ENCODE results near the gene ZNF691. TPM values are rescaled to one million over a fixed set of nuclear protein-coding genes. Genes with fewer than 3 reads are reported as not detected.

ZNF691 gene
- total RNA-seq, 4 donors from 2014 or later: 2.0 to 9.2 (median 5.5) TPM

DNA sequence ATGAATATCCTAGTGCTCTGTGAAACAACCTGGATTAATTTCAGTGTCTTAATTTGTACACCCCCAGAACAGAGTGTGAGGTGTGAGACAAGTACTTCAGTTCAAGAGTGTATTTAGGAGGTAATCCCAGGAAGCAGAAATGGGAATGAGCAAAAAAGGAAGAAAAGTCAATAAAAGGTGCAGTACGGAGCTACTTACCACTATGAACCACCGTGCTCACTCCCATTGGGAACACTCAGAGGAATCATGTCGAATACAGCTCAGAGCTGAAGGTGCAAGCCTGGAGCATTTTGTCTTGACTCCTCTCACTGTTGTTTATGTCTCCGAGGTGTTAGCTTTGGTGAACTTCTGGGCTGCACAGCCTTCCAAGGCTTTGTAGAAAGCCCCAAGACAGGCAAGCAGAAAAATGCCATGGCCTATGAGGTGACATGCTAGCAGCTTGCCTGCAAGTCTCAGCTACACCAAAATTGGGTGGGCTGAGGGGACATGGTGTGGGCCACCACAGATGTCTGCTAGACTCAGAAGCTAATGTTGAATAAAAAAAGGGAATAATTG, 21.9 kb upstream of the ZNF691 start:
- TF ChIP-seq, protein P1, sequence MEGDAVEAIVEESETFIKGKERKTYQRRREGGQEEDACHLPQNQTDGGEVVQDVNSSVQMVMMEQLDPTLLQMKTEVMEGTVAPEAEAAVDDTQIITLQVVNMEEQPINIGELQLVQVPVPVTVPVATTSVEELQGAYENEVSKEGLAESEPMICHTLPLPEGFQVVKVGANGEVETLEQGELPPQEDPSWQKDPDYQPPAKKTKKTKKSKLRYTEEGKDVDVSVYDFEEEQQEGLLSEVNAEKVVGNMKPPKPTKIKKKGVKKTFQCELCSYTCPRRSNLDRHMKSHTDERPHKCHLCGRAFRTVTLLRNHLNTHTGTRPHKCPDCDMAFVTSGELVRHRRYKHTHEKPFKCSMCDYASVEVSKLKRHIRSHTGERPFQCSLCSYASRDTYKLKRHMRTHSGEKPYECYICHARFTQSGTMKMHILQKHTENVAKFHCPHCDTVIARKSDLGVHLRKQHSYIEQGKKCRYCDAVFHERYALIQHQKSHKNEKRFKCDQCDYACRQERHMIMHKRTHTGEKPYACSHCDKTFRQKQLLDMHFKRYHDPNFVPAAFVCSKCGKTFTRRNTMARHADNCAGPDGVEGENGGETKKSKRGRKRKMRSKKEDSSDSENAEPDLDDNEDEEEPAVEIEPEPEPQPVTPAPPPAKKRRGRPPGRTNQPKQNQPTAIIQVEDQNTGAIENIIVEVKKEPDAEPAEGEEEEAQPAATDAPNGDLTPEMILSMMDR (IDR thresholded peaks at IDR 0.05): no peak
- no peak for TF ChIP-seq POLR2A (IDR thresholded peaks at IDR 0.05)
- Histone ChIP-seq H3K27me3 (no peaks in the 10 kb centered on the region), H3K36me3 (peaks cover 0 to 20% (median 0%) of the 10 kb centered on the region in 3 donors), H3K4me3 (no peak overlapping the region), H3K4me1 (peaks cover 0 to 16% (median 0%) of the 10 kb centered on the region in 3 donors), H3K9me3 (no peaks in the 10 kb centered on the region), H3K27ac (no peak overlapping the region)
- DNase-seq: no peak
- intact Hi-C loops (cut with DNase I): no loop called here
- 92 to 93% methylated on average over 4 of the region's 4 CpGs for WGBS, 2 donors

DNA sequence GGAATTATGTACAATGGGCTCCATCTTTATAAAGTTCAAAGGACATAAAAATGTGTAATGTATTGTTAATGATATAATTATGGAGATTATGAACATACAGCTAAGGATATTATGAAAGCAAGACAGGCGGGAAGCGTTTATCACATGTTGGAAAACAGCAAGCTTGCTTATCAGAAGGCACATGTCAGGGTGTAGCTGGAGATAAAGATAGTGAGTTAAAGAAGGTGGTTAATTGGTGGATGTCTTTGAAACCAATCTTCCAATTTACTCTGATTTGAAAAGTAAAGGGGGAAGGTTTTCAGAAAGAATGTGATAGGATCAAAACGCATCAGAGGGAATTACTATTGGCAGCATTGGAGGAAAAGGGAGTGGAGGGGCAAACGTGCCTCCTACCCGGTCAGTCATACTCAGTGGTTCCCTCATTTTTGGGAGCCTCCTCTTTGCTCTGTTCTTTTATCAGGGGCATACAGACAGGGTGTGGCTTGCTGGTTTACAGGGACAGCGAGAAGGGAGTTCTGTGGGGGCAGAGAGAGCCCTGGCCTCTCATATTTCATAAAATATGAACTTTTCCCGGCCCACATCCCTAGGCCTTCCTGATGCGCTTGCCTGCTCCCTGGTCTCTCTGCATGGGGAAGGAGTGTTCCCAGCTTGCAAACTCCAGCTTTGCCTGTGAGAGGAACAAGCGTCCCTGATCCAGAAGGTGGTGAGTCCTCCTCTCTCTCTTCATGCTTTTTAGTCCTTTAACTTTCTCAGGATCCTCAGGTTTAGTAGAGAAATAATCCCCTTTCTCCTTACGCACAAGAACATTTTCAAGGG, 21.2 kb upstream of the ZNF691 start:
- DNase-seq: no peak
- Histone ChIP-seq H3K27ac (no peak overlapping the region), H3K4me3 (no peak overlapping the region), H3K27me3 (no peaks in the 10 kb centered on the region), H3K9me3 (no peaks in the 10 kb centered on the region), H3K36me3 (peaks cover 0 to 27% (median 0%) of the 10 kb centered on the region in 3 donors), H3K4me1 (peaks cover 0 to 16% (median 0%) of the 10 kb centered on the region in 3 donors)
- WGBS, 2 donors: 80 to 84% methylated on average over 10 of the region's 10 CpGs
- intact Hi-C loops (cut with DNase I): no loop called here
- TF ChIP-seq POLR2A (IDR thresholded peaks at IDR 0.05): no peak
- TF ChIP-seq, protein P1 (IDR thresholded peaks at IDR 0.05): no peak

DNA sequence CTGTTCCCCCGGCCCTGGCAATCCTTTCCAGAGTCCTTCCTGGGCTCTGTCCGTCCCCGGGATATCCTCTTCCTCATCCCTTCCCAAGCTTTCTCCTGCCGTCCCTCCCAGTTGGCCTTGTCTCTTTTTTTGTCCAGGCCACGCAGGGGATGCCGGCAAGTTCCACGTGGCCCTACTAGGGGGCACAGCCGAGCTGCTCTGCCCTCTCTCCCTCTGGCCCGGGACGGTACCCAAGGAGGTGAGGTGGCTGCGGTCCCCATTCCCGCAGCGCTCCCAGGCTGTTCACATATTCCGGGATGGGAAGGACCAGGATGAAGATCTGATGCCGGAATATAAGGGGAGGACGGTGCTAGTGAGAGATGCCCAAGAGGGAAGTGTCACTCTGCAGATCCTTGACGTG, 15.8 kb upstream of the ZNF691 start:
- no peak overlapping the region for H3K4me3 ChIP-seq
- TF ChIP-seq, protein P1 (IDR thresholded peaks at IDR 0.05): no peak
- no peak for TF ChIP-seq POLR2A (IDR thresholded peaks at IDR 0.05)
- WGBS, 2 donors: 87 to 91% methylated on average over 7 to 11 of the region's 17 CpGs
- no peak overlapping the region for H3K27ac ChIP-seq
- no peaks in the 10 kb centered on the region for H3K27me3 ChIP-seq
- H3K4me1 ChIP-seq: no peaks in the 10 kb centered on the region
- DNase-seq: no peak
- no peaks in the 10 kb centered on the region for H3K9me3 ChIP-seq
- H3K36me3 ChIP-seq: peaks cover 0 to 55% (median 0%) of the 10 kb centered on the region in 3 donors
- intact Hi-C loops (cut with DNase I): no loop called here

DNA sequence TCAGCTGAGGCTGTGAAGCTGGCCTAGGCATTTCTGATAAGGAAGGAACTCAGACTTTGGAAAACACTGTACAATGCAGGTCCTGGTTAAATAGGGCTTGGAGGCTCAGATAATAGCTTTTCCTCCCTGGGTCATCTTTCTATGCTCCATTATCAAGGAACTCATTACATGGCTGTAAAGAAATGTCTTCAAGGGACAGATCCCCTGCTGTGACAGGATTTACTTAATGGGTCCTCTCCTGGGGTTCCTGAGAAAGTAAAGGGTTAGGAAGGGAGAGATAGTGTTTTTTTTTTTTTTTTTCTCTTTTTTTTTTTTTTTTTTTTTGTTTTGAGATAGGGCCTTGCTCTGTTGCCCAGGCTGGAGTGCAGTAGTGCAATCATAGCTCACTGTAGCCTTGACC, 15.1 kb upstream of the ZNF691 start:
- Histone ChIP-seq H3K36me3 (peaks cover 0 to 56% (median 0%) of the 10 kb centered on the region in 3 donors), H3K4me1 (no peaks in the 10 kb centered on the region), H3K27me3 (no peaks in the 10 kb centered on the region), H3K4me3 (no peak overlapping the region), H3K9me3 (no peaks in the 10 kb centered on the region), H3K27ac (no peak overlapping the region)
- TF ChIP-seq, protein P1 (IDR thresholded peaks at IDR 0.05): no peak
- TF ChIP-seq POLR2A (IDR thresholded peaks at IDR 0.05): no peak
- no peak for DNase-seq
- intact Hi-C loops (cut with DNase I): no loop called here

DNA sequence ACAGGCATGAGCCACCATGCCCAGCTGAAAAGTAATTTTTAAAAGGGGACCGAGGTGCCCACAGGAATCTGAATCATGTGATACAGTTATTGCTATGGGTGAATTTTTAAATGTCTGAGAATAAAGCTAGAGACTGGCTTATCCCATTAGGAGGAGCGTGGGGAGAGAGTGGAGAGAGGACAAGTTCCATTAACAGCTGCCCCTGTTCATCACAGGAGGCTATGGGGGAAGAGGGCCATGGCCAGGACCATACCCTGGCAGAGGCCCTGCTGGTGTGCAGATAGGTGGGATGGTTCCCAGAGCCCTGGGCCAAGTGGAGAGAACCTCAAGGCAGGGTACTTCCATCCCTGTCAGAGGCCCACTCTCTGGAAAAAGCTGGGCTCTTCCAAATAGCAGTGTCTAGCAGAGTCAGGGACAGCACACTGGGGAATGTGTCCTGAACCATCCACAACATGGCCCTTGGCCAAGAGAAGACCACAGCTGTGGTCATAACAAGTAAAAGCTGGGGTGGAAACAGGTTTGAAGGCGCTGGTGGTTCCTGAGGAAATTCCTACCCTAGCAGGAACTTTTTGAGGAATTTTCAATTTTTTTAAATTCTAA, 13.7 kb upstream of the ZNF691 start:
- no peaks in the 10 kb centered on the region for H3K9me3 ChIP-seq
- intact Hi-C loops (cut with DNase I): no loop called here
- H3K36me3 ChIP-seq: peaks cover 0 to 53% (median 0%) of the 10 kb centered on the region in 3 donors
- no peaks in the 10 kb centered on the region for H3K27me3 ChIP-seq
- H3K27ac ChIP-seq: no peak overlapping the region
- 93 to 97% methylated on average over 2 to 3 of the region's 3 CpGs for WGBS, 2 donors
- TF ChIP-seq, protein P1 (IDR thresholded peaks at IDR 0.05): no peak
- no peak for TF ChIP-seq POLR2A (IDR thresholded peaks at IDR 0.05)
- DNase-seq: no peak
- H3K4me1 ChIP-seq: no peaks in the 10 kb centered on the region
- H3K4me3 ChIP-seq: no peak overlapping the region

Data from esophagus squamous epithelium (tissue), 5 donors.